Measurements from ENCODE around the gene CLDN6. TPM values are rescaled to one million over a fixed set of nuclear protein-coding genes. Genes with fewer than 3 reads are reported as not detected.

Gene CLDN6
- total RNA-seq, 1 donor from 2014 or later, result not detected

DNA sequence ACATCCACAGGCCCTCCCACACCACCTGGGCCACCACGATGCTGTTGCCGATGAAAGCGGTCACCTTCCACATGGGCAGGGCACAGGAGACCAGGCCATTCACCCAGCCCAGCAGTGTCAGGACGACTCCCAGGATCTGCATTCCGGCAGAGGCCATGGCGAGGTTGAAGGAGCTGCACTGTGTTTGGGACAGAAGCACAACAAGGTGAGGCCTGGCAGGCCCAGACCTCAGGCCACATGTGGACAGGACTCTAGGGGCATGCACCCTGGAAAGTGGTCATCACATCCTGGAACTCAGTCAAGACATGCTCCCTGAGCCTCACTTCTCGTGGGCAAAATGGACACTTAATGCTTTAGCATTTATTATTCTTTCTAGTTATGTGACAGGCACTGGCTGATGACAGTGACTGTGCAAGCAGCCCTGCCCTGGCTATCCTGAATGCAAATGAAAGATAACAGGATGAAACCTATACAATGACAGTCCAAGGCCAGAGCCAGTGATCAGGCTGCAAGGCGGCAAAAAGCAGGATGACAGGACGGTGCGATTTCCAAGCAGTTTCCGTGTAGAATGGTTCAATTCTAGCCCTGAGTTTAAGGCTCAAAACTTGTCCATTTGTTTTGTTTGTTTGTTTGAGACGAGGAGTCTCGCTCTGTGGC, 2.0 kb downstream of the CLDN6 start:
- peaks cover 16% of the 10 kb centered on the region for H3K27me3 ChIP-seq
- peaks cover 12% of the 10 kb centered on the region for H3K4me1 ChIP-seq
- H3K27ac ChIP-seq, result no peak overlapping the region
- no peaks in the 10 kb centered on the region for H3K36me3 ChIP-seq
- DNase-seq (ENCODE audit: extremely low spot score in 2 of 2), result no peak
- no peak overlapping the region for H3K4me3 ChIP-seq
- no peaks in the 10 kb centered on the region for H3K9me3 ChIP-seq
- TF ChIP-seq, protein P1, sequence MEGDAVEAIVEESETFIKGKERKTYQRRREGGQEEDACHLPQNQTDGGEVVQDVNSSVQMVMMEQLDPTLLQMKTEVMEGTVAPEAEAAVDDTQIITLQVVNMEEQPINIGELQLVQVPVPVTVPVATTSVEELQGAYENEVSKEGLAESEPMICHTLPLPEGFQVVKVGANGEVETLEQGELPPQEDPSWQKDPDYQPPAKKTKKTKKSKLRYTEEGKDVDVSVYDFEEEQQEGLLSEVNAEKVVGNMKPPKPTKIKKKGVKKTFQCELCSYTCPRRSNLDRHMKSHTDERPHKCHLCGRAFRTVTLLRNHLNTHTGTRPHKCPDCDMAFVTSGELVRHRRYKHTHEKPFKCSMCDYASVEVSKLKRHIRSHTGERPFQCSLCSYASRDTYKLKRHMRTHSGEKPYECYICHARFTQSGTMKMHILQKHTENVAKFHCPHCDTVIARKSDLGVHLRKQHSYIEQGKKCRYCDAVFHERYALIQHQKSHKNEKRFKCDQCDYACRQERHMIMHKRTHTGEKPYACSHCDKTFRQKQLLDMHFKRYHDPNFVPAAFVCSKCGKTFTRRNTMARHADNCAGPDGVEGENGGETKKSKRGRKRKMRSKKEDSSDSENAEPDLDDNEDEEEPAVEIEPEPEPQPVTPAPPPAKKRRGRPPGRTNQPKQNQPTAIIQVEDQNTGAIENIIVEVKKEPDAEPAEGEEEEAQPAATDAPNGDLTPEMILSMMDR (IDR thresholded peaks at IDR 0.05), result no peak
- TF ChIP-seq POLR2AphosphoS5 (IDR thresholded peaks at IDR 0.05; ENCODE audit: insufficient read depth in 1 of 2, low read depth in 1 of 2) (no peak), POLR2A (IDR thresholded peaks at IDR 0.05) (no peak)
- intact Hi-C loops (cut with DNase I), result no loop called here

DNA sequence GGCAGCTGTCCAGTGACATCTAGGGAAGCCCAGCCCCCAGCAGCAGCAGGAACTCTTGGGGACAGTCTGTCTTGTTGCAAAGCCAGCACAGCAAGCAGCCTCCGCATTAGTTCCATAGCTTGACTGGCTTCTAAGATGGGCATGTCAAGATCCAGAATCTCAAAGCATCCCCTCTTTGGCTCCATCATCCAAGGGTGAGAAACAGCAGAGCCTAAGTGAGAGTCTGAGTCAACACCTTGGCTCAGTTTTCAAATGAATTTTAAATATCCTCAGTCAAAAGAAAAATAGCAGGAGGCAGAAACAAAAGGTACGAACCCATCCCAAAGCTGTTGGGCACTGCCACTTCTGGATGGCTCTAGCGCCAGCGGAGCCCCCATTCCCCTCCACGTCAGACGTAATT, 3.0 kb downstream of the CLDN6 start:
- Histone ChIP-seq H3K4me1 (peaks cover 5% of the 10 kb centered on the region), H3K4me3 (no peak overlapping the region), H3K27ac (no peak overlapping the region), H3K9me3 (no peaks in the 10 kb centered on the region), H3K27me3 (peaks cover 16% of the 10 kb centered on the region), H3K36me3 (no peaks in the 10 kb centered on the region)
- no peak for DNase-seq (ENCODE audit: extremely low spot score in 2 of 2)
- TF ChIP-seq POLR2AphosphoS5 (IDR thresholded peaks at IDR 0.05; ENCODE audit: insufficient read depth in 1 of 2, low read depth in 1 of 2), result no peak
- TF ChIP-seq, protein P1 (IDR thresholded peaks at IDR 0.05), result no peak
- intact Hi-C loops (cut with DNase I), result no loop called here

DNA sequence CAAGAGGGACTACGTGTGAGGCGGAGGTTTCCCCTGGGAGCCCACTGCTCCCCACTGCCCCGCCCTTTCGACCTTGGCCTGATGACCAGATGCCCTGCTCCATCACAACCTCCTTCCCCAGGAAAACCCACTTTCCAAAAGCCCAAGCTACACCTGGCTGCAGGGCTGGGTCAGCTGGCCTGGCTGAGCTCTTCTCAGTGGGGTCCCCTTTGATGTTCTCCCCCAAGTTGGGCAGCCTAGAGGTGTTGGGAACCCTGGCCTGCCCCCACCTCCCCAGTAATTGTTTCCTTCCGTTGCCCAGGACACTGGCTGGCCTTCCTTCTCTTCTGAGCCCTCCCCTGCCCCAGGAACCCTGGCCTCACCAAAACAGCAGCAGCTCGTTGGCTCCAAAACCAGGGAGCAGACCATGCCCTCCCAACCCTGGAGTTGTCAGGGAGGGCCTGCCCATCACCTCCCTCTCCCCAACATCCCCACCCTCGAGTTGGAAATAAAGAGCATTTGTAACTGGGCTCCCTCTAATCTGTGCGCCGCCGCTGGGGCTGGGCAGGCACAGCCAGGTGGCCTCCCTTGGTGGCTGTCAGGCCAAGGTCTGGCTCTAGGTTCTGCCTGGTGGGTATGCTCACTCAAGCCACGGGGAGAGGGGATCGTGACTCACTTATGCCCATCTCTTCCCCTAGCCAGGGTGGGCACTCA, 3.8 kb downstream of the CLDN6 start:
- H3K36me3 ChIP-seq, result no peaks in the 10 kb centered on the region
- H3K4me3 ChIP-seq, result no peak overlapping the region
- no peak overlapping the region for H3K27ac ChIP-seq
- no peak for DNase-seq (ENCODE audit: extremely low spot score in 2 of 2)
- H3K9me3 ChIP-seq, result no peaks in the 10 kb centered on the region
- intact Hi-C loops (cut with DNase I), result no loop called here
- H3K27me3 ChIP-seq, result peaks cover 16% of the 10 kb centered on the region
- no peaks in the 10 kb centered on the region for H3K4me1 ChIP-seq
- no peak for TF ChIP-seq POLR2A (IDR thresholded peaks at IDR 0.05)
- TF ChIP-seq, protein P1 (IDR thresholded peaks at IDR 0.05), result no peak
- no peak for TF ChIP-seq POLR2AphosphoS5 (IDR thresholded peaks at IDR 0.05; ENCODE audit: insufficient read depth in 1 of 2, low read depth in 1 of 2)

DNA sequence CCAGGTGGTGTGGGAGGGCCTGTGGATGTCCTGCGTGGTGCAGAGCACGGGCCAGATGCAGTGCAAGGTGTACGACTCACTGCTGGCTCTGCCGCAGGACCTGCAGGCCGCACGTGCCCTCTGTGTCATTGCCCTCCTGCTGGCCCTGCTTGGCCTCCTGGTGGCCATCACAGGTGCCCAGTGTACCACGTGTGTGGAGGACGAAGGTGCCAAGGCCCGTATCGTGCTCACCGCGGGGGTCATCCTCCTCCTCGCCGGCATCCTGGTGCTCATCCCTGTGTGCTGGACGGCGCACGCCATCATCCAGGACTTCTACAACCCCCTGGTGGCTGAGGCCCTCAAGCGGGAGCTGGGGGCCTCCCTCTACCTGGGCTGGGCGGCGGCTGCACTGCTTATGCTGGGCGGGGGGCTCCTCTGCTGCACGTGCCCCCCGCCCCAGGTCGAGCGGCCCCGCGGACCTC, 4.5 kb downstream of the CLDN6 start:
- no peaks in the 10 kb centered on the region for H3K36me3 ChIP-seq
- no peak for DNase-seq (ENCODE audit: extremely low spot score in 2 of 2)
- H3K27me3 ChIP-seq, result peaks cover 16% of the 10 kb centered on the region
- no peaks in the 10 kb centered on the region for H3K9me3 ChIP-seq
- intact Hi-C loops (cut with DNase I), result no loop called here
- no peak overlapping the region for H3K4me3 ChIP-seq
- H3K27ac ChIP-seq, result no peak overlapping the region
- H3K4me1 ChIP-seq, result no peaks in the 10 kb centered on the region
- TF ChIP-seq POLR2A (IDR thresholded peaks at IDR 0.05) (no peak), POLR2AphosphoS5 (IDR thresholded peaks at IDR 0.05; ENCODE audit: insufficient read depth in 1 of 2, low read depth in 1 of 2) (no peak)
- TF ChIP-seq, protein P1 (IDR thresholded peaks at IDR 0.05), result no peak

Data from vagina (tissue), 2 donors.